Activated CD8-positive, alpha-beta memory T cell treated with anti-CD3 and anti-CD28 coated beads, Interleukin-2, amount 50 U/mL, for 1 hour (primary cell): ENCODE data around the gene SCAP.
"Not testable (repeated sequence)": the region's sequence is repeated elsewhere in the genome, so short reads cannot be mapped to it uniquely, and the experiment has no call there.

Source experiments
- DNase-seq: peaks from one replicate; pipeline ENCODE4 v3.0.0-alpha.2; 2020; ENCODE audit errors: extremely low read depth

SCAP gene

DNA sequence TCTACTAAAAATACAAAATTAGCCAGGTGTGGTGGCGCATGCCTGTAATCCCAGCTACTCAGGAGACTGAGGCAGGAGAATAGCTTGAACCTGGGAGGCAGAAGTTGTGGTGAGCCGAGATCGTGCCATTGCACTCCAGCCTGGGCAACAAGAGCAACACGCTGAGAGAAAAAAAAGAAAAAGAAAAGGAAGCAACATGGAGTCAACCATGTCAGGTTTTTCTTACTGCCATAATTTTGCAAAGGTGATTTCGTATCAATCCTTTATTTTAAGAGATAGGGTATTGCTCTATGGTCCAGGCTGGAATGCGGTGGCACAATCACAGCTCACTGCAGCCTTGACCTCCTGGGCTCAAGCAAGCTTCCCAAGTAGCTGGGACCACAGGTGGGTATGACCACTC lies 4.5 kb upstream of the SCAP start:
- DNase-seq = not testable (repeated sequence)

DNA sequence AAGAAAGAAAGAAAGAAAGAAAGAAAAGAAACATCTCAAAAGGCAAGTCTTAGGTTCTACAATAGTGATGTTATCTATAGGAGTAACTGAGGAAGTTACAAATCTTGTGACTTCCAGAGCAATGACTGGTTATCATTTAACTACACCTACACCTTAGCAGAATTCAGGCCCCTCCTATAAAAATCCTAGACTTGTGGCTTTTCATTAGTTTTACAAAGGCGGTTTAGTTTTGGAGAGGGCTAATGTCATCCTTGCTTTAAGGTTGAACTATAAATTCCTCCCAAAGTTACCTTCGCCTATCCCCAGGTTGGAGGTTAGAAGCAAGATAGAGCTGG lies 4.1 kb upstream of the SCAP start:
- no peak for DNase-seq

DNA sequence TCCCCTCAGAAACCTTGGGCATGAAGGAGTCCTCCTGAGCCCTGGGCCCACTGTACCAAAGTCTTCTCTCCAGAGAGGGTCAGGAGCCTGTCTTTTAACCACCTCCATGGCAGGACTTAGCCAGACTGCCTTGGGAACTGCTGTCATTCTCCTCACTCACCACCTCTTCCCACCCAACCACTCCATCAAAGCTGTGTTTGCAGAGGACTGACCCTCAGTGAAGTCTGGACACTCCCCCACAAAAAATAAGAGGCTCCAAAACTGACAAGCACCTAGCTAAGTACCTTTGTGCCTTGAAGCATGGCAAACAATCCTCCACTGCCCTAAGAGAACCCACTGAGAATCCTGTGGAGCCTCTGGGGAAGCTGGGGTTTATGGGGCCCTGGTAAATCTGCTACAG lies 2.3 kb upstream of the SCAP start:
- no peak for DNase-seq

DNA sequence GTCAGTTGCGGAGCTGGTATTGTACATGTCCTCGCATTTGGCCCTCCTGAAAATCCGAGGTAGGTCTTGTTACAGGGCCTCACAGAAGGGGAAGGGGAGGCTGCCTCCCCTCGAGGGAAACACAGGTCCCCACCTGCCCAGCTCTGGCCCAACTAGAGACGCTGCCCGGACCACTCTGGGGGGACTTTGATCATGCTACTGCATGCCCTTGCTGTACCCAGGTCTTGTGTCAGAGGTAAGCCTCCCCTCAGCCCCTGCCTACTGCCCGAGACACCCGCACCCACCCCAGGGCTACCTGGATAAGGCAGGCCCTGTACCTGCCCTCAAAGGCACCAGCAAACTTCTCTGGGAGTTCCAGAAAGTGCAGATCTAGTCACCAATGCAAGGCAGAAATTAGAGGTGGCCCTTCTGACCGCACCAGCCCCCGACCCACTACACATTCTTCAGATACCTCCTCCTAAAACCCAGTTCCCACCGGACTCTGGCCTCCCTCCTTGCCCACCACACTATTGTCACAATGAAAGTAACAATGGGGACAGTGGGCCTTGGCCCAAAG lies 981 bp upstream of the SCAP start:
- DNase-seq = no peak

DNA sequence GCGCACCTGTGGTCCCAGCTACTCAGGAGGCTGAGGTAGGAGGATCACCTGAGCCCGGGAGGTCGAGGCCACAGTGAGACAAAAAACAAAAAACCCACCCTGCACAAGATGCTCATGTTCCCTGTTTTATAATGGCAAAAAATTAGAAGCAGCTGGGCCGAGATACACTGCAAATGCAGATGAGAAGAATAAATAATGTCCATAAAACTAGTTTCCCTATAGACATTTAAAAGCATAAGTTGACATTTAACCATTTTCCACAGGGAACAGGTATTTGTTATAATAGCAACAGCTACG lies 537 bp upstream of the SCAP start:
- DNase-seq = no peak

DNA sequence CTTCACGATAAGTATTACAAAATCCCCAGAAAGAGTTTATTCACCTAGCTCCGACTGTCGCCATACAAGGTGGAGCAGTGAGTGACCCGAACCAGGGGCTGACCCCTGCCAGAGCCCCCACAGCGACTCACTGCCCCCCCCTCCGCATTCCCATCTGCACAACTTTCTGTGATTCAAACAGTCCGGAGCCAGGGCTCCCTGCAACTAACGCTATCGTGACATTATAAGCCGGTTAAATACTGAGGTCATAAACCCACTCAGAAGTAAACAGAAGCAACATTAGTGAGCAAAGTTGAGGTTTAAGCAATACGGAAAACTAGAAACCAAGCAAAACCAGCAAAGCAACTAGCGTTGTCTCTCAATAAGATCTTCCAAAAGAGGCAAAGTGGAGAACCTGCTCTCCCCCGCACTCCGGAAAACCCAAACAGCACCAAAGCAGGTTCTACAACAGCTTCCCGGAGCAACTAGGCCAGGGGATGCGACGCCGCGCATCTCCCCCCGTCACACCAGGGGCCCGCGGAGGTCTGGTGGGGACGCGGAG lies 642 bp downstream of the SCAP start:
- no peak for DNase-seq

DNA sequence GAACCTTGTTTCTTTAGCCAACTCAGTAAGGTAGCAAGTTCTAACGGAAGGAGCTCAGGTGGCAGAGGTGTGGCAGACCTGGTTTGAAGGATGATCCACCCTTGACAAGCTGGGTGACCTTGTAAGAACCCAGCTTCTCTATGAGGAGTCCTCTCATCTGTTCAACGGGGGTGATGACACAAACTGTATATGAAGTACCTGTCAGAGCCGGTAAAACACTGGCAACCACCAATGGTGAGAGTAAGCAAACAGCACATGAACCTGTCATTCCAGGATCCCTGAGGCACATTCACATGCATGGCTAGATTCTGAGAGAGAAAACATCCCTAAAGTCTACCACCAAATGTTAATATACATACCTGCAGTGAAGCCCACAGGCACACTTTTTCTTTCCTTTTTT lies 2.4 kb downstream of the SCAP start:
- no peak for DNase-seq

DNA sequence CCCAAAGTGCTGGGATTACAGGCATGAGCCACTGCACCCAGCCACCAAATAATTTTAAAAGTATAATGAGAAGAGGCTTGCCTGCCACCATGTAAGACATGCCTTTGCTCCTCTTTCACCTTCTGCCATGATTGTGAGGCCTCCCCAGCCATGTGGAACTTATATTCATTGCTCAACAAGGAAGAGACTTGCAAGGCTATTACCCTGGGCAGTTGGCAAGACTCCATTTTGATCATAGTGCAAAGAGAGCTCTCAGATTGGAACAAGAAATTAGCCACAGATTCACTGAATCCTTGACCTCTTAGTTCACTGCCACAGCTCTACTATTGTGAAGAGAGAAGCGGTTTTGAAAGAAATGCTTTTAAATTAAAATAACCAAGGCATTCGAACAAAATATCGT lies 6.1 kb downstream of the SCAP start:
- DNase-seq = no peak

DNA sequence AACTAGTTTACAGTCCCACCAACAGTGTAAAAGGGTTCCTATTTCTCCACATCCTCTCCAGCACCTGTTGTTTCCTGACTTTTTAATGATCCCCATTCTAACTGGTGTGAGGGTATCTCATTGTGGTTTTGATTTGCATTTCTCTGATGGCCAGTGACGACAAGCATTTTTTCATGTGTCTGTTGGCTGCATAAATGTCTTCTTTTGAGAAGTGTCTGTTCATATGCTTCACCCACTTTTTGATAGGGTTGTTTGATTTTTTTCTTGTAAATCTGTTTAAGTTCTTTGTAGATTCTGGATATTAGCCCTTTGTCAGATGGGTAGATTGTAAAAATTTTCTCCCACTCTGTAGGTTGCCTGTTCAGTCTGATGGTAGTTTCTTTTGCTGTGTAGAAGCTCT lies 7.4 kb downstream of the SCAP start:
- DNase-seq = not testable (repeated sequence)

DNA sequence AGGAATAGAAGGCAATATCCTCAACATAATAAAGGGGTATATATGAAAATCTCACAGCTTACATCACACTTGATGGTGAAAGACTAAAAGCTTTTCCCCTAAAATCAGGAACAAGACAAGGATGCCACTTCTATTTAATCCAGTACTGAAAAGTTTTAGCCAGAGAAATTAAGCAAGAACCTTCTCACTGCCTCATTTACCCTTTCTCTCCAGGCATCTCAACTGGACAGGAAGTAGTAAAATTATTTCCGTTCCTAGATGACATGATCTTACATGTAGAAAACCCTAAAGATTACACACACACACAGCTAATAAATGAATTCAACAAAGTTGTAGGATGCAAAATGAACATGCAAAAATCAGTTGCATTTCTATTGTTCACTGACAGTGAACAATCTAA lies 11.2 kb downstream of the SCAP start:
- no peak for DNase-seq

DNA sequence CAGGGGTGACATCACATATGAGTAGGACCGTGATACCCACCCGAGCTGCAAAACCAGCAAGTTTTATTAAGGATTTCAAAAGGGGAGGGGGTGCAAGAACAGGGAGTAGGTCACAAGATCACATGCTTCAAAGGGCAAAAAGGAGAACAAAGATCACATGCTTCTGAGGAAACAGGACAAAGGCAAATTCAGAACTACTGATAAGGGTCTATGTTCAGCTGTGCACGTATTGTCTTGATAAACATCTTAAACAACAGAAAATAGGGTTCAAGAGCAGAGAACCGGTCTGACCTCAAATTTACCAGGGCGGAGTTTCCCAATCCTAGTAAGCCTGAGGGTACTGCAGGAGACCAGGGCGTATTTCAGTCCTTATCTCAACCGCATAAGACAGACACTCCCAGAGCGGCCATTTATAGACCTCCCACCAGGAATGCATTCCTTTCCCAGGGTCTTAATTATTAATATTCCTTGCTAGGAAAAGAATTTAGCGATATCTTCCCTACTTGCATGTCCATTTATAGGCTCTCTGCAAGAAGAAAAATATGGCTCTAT lies 16.1 kb downstream of the SCAP start:
- not testable (repeated sequence) for DNase-seq

DNA sequence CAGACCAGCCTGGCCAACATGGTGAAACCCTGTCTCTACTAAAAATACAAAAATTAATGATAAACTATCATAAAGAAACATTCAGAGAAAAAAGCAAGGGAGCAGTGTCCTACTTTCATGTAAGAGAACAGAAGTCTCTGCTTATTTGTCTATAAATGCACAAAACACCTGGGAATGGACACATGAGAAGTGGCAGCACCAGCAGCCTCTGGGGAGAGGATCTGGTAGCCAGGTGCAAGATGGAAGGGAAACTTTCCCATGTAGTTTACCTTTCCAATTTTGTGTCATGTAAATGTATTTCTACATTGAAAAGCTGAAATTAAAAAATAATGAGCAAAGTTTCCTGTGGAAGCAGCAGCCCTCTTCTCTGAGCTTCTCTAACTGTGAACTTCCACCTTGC lies 18.8 kb downstream of the SCAP start:
- no peak for DNase-seq

DNA sequence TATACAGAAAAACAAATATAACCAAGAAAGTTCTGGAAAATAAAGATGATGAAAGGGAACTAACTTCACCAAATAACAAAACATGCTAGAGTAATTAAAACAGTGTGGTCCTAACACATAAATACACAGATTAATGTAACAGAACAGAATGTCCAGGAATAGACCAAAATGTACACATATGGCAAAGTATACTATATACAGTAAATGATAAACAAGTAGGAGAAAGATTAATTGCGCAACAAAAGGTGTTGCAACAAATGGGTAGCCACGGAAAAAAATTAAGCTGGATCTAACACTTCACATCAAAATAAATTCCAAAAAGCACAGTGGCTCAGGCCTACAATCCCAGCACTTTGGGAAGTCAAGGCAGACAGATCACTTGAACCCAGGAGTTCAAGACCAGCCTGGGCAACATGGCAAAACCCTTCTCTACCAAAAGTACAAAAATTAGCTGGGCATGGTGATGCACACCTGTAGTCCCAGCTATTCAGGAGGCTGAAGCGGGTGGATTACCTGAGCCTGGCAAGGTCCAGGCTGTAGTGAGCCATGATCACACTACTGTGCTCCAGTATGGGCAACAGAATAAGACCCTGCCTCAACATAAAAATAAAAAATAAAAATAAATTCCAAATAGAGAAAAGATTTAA lies 19.8 kb downstream of the SCAP start:
- DNase-seq = no peak

DNA sequence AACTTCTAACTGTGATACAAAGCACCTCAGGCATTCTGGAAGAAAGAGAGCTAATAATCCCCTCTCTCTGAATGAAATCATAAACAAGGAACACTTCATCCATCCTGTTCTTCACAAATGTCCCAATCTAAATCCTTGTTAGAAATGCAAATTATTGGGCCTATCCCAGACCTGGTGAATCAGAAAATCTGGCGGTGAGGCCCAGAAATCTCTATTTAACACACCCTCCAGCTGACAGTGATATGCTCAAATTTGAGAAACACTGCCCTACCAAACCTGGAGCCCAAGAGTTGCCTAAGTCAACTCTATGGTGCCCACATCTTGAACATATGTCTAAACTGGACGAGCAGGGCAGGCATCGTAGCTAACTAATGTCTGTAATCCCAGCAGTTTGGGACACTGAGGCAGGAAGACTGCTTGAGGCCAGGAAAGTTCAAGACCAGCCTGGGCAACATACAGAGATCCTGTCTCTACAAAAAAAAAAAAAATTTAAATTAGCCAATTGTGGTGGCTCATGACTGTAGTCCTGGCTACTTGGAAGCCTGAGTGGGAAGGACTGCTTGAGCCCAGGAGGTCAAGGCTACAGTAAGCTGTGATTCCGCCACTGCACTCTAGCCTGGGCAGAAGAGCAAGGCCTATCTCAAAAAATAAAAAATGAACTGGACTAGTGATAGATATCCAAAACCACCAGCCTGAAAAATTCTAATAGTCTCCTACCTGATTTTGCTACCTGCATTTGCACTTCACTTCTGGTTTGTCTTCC lies 23.1 kb downstream of the SCAP start:
- no peak for DNase-seq

DNA sequence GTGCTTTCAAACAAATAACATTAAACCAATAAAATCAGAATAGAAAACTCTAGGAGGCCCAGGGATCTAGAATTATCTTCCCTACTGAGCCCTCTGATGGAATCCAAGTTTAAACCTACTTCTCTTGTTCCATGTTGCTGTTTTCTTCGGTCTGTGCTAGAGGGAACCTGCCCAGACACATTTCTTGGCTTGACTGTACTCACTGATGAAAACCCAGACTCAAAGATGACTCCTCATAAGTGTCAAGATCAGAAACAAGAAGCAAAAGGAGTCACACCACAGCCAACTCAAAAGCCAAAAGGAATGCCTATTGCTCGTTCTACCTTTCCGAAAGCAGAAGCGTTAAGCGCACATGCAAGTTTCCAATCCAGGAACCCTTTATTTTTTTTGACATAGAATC lies 31.6 kb downstream of the SCAP start:
- no peak for DNase-seq

DNA sequence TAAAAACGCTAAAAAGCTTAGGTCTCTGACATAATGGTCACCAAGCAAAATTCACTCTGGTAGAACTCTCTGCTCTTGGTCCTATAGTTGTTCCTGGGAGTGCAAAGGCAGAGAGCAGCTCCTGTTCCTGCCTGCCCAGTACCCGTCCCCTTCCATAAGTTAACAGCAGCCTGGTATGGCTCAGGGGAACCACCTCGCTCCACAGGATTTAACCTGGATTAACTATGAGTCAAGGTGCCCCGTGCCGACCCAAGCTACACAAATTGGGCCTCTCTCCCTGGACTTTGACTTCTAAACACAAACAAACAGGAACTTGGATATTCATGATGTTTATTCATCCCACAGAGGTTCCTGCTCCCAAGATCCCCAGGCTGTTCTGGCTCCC lies 32.1 kb downstream of the SCAP start:
- DNase-seq = no peak

DNA sequence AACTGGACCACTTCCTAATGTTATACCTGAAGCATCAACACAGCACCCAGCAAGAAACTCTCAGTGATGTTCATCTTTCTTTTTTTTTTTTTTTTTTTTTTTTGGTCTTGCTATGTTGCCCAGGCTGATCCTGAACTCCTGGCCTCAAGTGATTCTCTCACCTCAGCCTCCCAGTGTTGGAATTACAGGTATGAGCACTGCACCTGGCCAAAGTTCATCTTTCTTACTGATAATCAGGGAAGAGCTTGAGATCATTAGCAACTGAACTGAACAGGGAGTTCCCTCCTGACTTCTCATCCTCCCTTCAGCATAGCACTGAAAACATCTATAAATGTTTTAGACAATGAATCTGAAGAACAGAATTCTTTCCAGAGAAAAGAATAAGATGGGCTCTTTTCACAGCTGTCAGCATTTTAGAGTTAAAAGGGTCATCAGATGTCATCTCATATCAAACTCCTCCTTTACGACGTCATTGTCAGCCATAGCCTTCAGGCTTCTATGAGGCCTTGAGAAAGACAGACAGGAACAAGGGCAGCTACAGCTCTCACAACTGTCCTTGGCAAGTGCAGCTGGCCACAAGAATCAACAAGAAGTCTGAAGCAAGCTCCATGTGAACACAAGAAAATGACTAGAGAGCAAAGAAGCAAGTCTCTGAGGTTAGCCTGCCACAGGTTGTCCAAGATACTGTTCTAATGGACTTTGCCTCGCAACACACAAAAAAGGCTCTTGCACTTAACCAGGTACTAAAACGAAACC lies 33.8 kb downstream of the SCAP start:
- DNase-seq = no peak

DNA sequence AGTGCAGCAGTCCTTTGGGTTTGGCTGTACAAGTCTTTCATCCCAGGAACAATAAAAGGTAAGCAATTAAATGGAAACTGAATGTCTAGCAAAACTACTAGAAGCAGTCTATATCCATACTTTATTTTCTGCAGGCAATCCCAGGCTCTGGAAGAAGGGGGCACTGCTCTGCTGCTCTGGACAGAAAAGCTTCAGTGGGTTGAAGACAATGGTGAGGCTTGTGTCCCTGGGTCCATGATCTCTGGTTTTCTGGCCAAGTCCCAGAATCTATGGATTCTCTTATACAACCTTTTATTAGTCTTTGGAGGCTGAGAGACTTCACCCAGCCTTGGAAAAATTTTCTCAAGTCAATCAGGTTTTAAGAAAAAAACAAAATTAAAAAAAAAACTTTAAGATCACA lies 35.6 kb downstream of the SCAP start:
- DNase-seq = no peak

DNA sequence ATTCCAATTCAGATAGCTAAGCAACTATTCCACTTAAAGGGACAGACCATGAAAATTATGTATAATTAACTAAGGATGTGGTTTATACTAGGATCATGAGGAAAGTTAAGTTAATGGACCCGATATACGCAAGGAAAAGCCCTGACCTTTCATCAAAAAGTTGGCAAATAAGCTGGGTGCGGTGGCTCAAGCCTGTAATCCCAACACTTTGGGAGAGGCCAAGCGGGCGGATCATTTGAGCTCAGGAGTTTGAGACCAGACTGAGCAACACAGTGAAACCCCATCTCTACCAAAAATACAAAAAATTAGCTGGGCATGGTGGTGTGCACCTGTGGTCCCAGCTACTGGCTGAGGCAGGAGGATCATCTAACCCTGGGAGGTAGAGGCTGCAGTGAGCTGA lies 39.6 kb downstream of the SCAP start:
- DNase-seq = no peak

DNA sequence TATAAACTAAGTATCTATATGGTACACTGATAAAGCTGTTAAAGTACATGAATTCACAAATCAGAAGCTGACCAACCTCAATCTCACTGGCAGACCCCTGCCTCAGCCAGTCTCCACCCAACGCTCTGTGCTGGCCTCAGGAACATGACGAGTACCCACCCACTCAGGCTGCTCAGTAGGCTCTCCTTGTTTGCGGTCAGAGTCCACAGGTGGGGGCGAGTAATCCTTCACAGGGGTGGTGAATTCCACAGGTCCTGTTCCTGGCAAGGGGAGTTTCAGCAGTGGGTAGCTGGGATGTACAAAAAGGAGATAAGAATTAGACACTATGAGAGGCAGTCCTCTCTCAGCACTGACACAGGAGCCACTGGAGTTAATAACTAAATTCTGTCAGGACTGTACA lies 40.9 kb downstream of the SCAP start:
- no peak for DNase-seq

DNA sequence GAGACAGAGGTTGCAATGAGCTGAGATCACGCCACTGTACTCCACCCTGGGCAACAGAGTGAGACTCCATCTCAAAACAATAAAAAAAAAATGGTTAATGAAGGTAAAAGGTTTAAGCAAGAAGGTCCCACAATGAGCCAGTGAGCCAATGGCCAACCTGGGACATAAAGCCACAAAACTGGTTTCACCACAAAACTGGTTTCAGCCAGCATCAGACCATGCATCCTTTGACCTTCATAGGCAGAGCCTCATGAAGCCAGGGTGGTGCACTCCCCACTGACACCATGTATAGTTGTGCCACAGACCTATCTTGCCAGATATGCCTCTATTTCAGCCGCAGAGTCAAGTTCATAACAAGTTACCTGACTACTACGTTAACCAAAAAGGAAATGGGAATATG lies 41.9 kb downstream of the SCAP start:
- DNase-seq = no peak

DNA sequence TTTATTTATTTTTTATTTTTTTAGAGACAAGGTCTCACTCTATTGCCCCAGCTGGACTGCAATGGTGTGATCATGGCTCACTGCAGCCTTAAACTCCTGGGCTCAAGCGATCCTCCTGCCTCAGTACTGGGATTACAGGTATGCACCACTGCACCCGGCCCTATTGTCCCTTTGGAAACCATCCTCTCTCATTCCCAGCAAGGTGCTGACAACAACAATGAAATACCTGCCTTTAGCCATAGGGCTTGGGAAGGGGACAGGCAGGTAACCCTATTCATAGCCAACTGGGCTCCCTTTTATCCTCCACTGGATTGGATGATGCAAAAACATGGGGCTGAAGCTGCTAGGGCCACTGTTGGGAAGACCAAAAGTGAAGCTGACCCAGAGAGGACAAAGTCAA lies 43.1 kb downstream of the SCAP start:
- no peak for DNase-seq

DNA sequence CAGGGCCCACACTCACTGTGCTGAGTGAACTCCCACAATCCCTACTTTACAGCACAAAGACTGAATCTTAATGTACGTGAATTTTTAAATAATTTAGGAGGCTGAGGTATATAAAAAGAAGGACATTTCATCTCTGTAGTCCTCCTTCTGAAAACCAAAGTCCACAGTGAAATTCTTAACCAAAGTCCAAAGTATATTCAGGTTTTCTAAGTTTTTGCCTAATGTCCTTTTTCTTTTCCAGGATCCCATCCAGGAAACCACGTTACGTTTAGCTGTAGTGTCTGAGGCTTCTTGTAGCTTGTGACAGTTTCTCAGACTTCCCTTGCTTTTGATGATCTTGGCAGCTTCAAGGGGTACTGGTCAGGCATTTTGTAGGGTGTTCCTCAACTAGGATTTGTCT lies 44.5 kb downstream of the SCAP start:
- DNase-seq = no peak
